T47D (cell line): ENCODE measurements around the gene PLD5.

ENCODE experiments used
- DNase-seq, 2 experiments: peaks; one replicate each; pipeline versions ENCODE4 v3.0.0 to v3.0.0-alpha.2; 2011 to 2012; ENCODE audit warnings: low read depth in 1 of 2, low spot score in 1 of 2
- JUND ChIP-seq: IDR thresholded peaks from 2 replicates; pipeline ENCODE4 v1.6.1; 2012; ENCODE audit warnings: low read depth
- in situ Hi-C: cut with HindIII; loops from 2 replicates; pipeline ENCODE4 v1.10.0; 2016; ENCODE audit warnings: low sequenced_read_pairs, low pct_unique_long_range_greater_than_20kb

The PLD5 gene

DNA sequence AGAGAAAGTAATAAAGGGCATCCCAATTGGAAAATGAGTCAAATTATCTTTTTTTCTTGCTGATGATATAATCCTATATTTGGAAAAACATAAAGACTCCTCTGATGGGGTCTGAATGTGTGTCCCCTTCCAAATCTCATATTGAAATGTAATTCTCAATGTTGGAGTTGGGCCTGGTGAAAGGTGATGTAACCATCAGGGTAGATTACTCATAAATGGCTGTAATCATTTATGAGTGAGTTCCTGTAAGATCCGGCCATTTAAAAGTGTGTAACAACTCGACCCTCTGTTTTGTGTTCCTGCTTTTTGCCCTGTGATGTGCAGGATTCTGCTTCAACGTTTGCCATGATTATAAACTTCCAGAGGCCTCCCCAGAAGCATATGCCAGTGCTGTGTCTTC lies 481.3 kb downstream of the PLD5 start:
- no peak for DNase-seq
- no peak for TF ChIP-seq JUND
- in situ Hi-C loops: no loop called here

DNA sequence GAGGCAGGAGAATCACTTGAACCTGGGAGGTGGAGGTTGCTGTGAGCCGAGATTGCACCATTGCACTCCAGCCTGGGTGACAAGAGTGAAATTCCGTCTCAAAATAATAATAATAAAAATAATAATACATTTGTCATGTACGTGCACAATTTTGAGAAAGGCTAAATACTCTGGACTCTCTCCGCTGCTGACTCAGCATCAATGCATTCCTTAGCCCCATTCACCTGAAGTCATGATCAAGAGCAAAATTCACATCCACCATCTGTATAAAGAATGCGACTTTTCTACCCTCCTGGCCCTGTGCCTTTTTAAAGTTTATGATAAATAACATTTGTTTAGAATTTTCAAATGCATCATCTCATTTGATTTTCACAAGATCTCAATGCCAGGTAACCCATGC lies 490.1 kb downstream of the PLD5 start:
- DNase-seq: no peak
- in situ Hi-C loops: no loop called here
- no peak for TF ChIP-seq JUND

DNA sequence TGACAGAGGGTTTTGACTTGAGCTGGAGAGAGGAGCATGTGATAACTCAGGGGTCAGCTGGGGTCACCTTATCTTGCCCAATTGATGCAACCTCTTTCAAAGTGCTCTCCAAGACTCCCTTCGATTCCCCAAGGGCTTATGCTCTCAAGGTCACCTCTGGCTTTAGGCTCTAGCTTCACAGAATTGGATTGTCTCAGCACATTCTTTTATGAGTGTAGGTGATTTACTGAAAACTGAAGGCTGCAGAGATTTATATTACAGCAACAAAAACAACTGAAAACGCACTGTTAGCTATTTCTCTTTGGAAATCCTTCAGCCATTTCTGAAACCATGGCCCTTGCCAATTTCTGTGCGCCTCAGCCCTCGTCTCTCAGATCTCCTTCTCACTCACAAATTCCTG lies 491.1 kb downstream of the PLD5 start:
- no peak for DNase-seq
- in situ Hi-C loops: no loop called here
- TF ChIP-seq JUND: no peak
